Measurements from ENCODE around the gene NR2E3. TPM values are rescaled to one million over a fixed set of nuclear protein-coding genes. Genes with fewer than 3 reads are reported as not detected.

NR2E3 gene
- total RNA-seq, 4 donors from 2014 or later = 0.21 TPM; not detected in 3

- no peak overlapping the region for H3K27ac ChIP-seq
- no peak for DNase-seq (ENCODE audit: low spot score in 2 of 2)
- H3K4me3 ChIP-seq = no peak overlapping the region
- no peak for TF ChIP-seq CTCF (IDR thresholded peaks at IDR 0.05)
- TF ChIP-seq EP300 (IDR thresholded peaks at IDR 0.05) = no peak
- no peak for TF ChIP-seq POLR2A (IDR thresholded peaks at IDR 0.05)
- H3K27me3 ChIP-seq = peaks cover 0 to 3% of the 10 kb centered on the region in 2 donors
- H3K36me3 ChIP-seq = no peaks in the 10 kb centered on the region
- H3K4me1 ChIP-seq = peaks cover 0 to 4% (median 0%) of the 10 kb centered on the region in 4 donors
- H3K9me3 ChIP-seq = no peaks in the 10 kb centered on the region
- WGBS, 2 donors = 44 to 56% methylated on average over 6 of the region's 6 CpGs
Measured at GRCh38 chr15:71804695-71805470, 5.5 kb upstream of the NR2E3 start.

- no peaks in the 10 kb centered on the region for H3K4me1 ChIP-seq
- H3K27ac ChIP-seq = no peak overlapping the region
- 30 to 49% methylated on average over 7 of the region's 7 CpGs for WGBS, 2 donors
- H3K27me3 ChIP-seq = peaks cover 0 to 3% of the 10 kb centered on the region in 2 donors
- H3K9me3 ChIP-seq = no peaks in the 10 kb centered on the region
- H3K4me3 ChIP-seq = no peak overlapping the region
- TF ChIP-seq POLR2A (IDR thresholded peaks at IDR 0.05) (no peak), CTCF (IDR thresholded peaks at IDR 0.05) (no peak)
- DNase-seq (ENCODE audit: low spot score in 2 of 2) = no peak
- H3K36me3 ChIP-seq = no peaks in the 10 kb centered on the region
Measured at GRCh38 chr15:71806452-71806931, 3.9 kb upstream of the NR2E3 start.

DNA sequence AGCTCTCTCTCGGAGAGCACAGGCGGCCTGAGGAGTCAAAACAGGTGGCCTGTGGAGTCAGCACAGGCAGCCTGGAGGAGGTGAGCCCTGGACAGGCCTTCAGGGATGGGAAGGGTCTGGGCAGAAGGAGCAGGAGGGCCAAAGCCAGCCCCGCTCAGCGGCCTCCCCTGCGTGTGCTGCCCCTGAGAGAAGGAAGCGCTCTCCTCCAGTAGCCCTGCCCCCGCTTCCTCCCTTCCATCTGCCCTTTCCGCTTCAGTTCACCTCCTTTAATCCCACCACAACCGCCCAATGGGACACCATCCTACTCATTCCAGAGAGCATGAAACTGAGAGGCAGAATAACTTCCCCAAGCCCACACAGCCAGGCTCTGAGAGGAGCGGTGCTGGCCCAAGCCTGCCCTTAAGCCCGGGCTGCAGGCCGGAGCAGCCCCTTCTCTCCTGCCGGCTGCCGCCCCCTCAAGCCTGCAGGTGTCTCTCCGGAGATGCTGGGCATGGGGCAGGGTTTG lies 3.2 kb upstream of the NR2E3 start:
- Histone ChIP-seq H3K4me3 (no peak overlapping the region), H3K9me3 (no peaks in the 10 kb centered on the region), H3K27ac (no peak overlapping the region), H3K36me3 (no peaks in the 10 kb centered on the region), H3K27me3 (peaks cover 0 to 3% of the 10 kb centered on the region in 2 donors), H3K4me1 (no peaks in the 10 kb centered on the region)
- no peak for DNase-seq (ENCODE audit: low spot score in 2 of 2)
- TF ChIP-seq EP300 (IDR thresholded peaks at IDR 0.05) (no peak), POLR2A (IDR thresholded peaks at IDR 0.05) (no peak), CTCF (IDR thresholded peaks at IDR 0.05) (no peak)
- 61% methylated on average over 15 of the region's 15 CpGs for WGBS, 2 donors

- TF ChIP-seq POLR2A (IDR thresholded peaks at IDR 0.05) = no peak
- DNase-seq (ENCODE audit: low spot score in 2 of 2) = no peak
- Histone ChIP-seq H3K27ac (no peak overlapping the region), H3K4me1 (no peaks in the 10 kb centered on the region), H3K27me3 (peaks cover 0 to 3% of the 10 kb centered on the region in 2 donors), H3K4me3 (no peak overlapping the region), H3K36me3 (no peaks in the 10 kb centered on the region), H3K9me3 (no peaks in the 10 kb centered on the region)
- WGBS, 2 donors = 31 to 44% methylated on average over 4 of the region's 4 CpGs
Measured at GRCh38 chr15:71807691-71808091, 2.7 kb upstream of the NR2E3 start.

- Histone ChIP-seq H3K4me1 (no peaks in the 10 kb centered on the region), H3K9me3 (no peaks in the 10 kb centered on the region), H3K4me3 (no peak overlapping the region), H3K27ac (no peak overlapping the region), H3K27me3 (peaks cover 0 to 3% of the 10 kb centered on the region in 2 donors), H3K36me3 (no peaks in the 10 kb centered on the region)
- no peak for DNase-seq (ENCODE audit: low spot score in 2 of 2)
- no peak for TF ChIP-seq CTCF (IDR thresholded peaks at IDR 0.05)
- TF ChIP-seq POLR2A (IDR thresholded peaks at IDR 0.05) = no peak
- no peak for TF ChIP-seq EP300 (IDR thresholded peaks at IDR 0.05)
- 83 to 84% methylated on average over 18 of the region's 18 CpGs for WGBS, 2 donors
Measured at GRCh38 chr15:71808311-71809020, 1.9 kb upstream of the NR2E3 start.
